HUES6 (cell line): ENCODE measurements around the gene DSCAM.

ENCODE experiments used
- H3K27ac ChIP-seq: 2 replicates; pipeline ENCODE4 v1.7.0; 2013; ENCODE audit warnings: low read depth, mild to moderate bottlenecking, low read length, inconsistent platforms
- H3K27me3 ChIP-seq: 2 replicates; pipeline ENCODE4 v1.6.1; 2013; ENCODE audit warnings: low read length; ENCODE audit not compliant: control insufficient read depth, insufficient read depth
- H3K36me3 ChIP-seq: 2 replicates; pipeline ENCODE4 v1.6.1; 2013; ENCODE audit warnings: low read length; ENCODE audit not compliant: control insufficient read depth, insufficient read depth
- H3K4me1 ChIP-seq: 2 replicates; pipeline ENCODE4 v1.6.1; 2013; ENCODE audit warnings: low read length; ENCODE audit not compliant: control insufficient read depth, insufficient read depth
- H3K4me3 ChIP-seq: 2 replicates; pipeline ENCODE4 v1.5.1; 2013; ENCODE audit warnings: low read depth, low read length
- H3K9ac ChIP-seq: one replicate; pipeline ENCODE4 v1.6.1; 2013; ENCODE audit warnings: mild to moderate bottlenecking, low read length
- H3K9me3 ChIP-seq: 2 replicates; pipeline ENCODE4 v1.6.1; 2013; ENCODE audit warnings: low read depth, low read length; ENCODE audit not compliant: control insufficient read depth, insufficient read depth

DSCAM gene

DNA sequence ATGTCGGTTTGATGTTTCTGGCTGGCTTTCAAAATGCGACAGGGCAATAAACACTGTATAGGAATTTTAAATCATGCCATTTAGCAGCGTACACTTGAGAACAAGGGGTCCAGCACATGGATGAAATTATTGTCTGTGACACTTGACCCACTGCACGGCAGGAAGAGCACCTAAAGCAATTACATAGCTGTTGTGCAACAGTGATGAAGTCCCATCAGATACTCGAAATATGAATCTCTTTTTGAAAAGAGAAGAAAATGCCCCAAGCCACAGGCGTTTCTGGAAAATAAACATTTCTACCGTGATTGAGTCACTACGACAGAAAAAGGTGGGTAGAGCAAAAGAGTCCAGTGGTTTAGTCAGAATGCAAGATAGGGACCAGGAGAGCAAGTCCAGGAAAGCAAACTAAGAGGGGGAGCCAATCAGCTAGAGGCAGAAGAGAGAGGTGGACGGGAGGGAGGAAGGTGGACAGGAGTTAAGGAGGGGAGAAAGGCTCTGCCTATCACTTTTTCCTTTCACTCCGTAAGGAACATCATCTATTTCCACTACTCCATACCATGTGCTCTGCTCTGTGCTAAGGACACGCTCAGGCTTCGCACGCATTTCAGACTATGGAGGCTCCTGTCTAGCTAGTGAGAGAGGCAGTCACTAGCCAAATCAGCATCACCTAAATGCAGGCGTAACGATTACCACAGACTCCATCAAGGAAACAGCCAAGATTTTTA lies 6.4 kb downstream of the DSCAM start:
- H3K36me3 ChIP-seq = no peaks in the 10 kb centered on the region
- H3K27me3 ChIP-seq = peaks cover 53% of the 10 kb centered on the region
- peaks cover 6% of the 10 kb centered on the region; the same call in 1 of the 2 replicates for H3K4me1 ChIP-seq
- no peaks in the 10 kb centered on the region for H3K9me3 ChIP-seq
- no peak overlapping the region for H3K9ac ChIP-seq
- H3K4me3 ChIP-seq = no peak overlapping the region
- H3K27ac ChIP-seq = no peak overlapping the region

DNA sequence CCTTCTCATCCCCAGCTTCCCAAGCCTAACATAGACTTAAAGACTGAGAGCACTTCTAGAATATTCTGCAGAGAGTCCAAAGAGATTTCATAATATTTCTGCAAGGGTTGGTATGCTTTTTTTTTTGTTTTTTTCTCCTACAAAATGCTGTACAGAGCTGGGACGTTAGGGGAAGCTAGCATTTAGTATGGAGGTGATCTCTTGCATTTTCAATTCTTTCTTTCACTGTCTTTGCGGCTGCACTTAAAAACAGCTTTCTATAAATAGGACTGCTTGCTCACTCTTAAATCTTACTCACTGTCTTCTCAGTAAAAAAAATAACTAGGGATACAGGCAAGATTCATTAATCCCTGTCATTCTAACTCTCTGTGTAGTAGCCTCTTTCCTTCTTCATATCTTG lies 7.4 kb downstream of the DSCAM start:
- H3K27me3 ChIP-seq = peaks cover 42% of the 10 kb centered on the region
- no peak overlapping the region for H3K27ac ChIP-seq
- H3K36me3 ChIP-seq = no peaks in the 10 kb centered on the region
- H3K4me3 ChIP-seq = no peak overlapping the region
- 0 out of 2 replicates have a peak, but pooled peaks cover 2% of the 10 kb centered on the region for H3K4me1 ChIP-seq
- H3K9me3 ChIP-seq = no peaks in the 10 kb centered on the region
- H3K9ac ChIP-seq = no peak overlapping the region

DNA sequence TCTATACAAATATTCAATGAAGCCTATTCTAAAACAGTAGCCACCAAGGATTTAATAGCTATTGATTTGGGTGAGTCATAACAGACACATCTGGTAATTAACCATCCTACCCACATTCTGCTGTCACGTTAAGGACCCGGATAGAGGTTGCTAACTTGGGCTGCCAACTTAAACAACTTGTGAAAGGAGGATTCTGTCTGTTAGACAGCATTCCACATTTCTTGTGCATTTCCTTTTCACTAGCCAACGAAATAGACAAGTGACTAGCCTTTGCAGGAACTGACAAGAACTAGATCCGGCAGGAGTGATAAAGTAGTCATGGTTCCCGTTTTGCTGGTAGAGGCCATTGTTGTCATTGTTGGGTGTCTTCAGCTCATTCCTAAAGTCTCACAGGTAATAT lies 9.5 kb downstream of the DSCAM start:
- 0 out of 2 replicates have a peak, but pooled peaks cover 2% of the 10 kb centered on the region for H3K4me1 ChIP-seq
- H3K9ac ChIP-seq = no peak overlapping the region
- no peak overlapping the region for H3K27ac ChIP-seq
- no peaks in the 10 kb centered on the region for H3K36me3 ChIP-seq
- H3K9me3 ChIP-seq = no peaks in the 10 kb centered on the region
- H3K27me3 ChIP-seq = peaks cover 32% of the 10 kb centered on the region
- H3K4me3 ChIP-seq = no peak overlapping the region

DNA sequence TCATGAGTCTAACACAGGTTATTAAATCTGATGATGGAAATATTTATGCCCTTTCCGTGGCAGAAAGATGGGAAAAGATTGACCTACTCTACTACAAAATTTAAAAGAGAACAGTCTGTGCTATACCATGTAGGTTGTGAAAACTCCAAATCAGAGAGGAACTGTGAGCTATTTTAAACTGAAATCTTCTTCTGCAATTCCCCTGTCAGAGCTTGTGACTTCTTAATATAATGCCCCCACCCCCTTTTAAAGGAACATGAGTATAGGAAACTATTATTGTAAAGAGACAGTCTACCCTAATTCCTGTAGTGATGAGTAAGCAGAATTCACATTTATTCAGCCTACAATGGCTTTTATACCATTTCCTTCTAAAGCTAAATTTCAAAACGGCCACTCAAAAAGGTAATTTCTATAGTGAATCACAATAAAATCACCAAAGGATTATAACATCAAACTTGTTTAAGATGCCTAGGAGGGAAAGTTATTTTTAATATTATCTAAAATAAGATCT lies 11.7 kb downstream of the DSCAM start:
- H3K4me1 ChIP-seq = no peaks in the 10 kb centered on the region
- H3K4me3 ChIP-seq = no peak overlapping the region
- H3K9me3 ChIP-seq = no peaks in the 10 kb centered on the region
- H3K9ac ChIP-seq = no peak overlapping the region
- no peaks in the 10 kb centered on the region for H3K36me3 ChIP-seq
- H3K27me3 ChIP-seq = peaks cover 10% of the 10 kb centered on the region
- H3K27ac ChIP-seq = no peak overlapping the region

DNA sequence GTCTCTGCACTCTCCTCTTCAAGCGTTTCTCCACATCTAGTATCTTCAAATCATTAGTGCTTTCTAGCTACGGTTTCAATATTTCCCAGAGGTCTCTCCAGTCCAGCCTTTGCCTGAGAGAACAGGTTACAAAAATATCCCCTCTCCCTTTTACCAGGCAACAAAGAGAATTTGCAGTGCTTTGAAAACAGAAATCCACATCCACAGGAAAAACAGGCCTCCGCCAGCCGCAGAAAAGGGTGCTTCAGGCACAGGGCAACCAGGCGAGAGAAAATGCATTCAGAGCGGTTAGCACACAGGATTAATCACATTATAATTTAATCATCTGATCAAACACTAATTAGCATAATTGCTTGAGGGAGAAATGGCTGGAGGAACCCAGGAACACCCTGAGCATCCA lies 13.8 kb downstream of the DSCAM start:
- H3K27me3 ChIP-seq = peaks cover 1% of the 10 kb centered on the region; the same call in 1 of the 2 replicates
- no peak overlapping the region for H3K4me3 ChIP-seq
- H3K36me3 ChIP-seq = no peaks in the 10 kb centered on the region
- no peaks in the 10 kb centered on the region for H3K9me3 ChIP-seq
- no peak overlapping the region for H3K27ac ChIP-seq
- H3K4me1 ChIP-seq = no peaks in the 10 kb centered on the region
- no peak overlapping the region for H3K9ac ChIP-seq

DNA sequence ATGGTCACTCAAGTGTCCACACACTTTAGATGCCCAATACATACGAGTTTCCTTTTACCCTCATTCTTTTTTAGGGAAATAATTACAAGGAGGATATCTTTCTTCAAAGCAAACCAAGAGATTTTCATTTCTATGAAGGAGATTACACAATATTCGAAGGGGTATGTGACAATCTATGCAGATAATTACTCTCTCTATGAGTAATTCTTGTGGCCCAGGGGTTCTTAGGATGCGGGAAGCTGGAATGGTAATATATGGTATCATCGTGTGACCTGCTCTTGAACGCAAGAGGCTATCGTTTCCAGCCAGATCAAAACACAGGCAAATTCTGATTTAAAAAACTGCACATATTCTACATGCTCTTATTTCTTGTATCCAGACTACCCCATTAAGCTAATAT lies 14.6 kb downstream of the DSCAM start:
- H3K9ac ChIP-seq = no peak overlapping the region
- no peaks in the 10 kb centered on the region for H3K4me1 ChIP-seq
- H3K4me3 ChIP-seq = no peak overlapping the region
- H3K27me3 ChIP-seq = 0 out of 2 replicates have a peak, but pooled peaks cover 3% of the 10 kb centered on the region
- no peak overlapping the region for H3K27ac ChIP-seq
- H3K9me3 ChIP-seq = no peaks in the 10 kb centered on the region
- no peaks in the 10 kb centered on the region for H3K36me3 ChIP-seq

DNA sequence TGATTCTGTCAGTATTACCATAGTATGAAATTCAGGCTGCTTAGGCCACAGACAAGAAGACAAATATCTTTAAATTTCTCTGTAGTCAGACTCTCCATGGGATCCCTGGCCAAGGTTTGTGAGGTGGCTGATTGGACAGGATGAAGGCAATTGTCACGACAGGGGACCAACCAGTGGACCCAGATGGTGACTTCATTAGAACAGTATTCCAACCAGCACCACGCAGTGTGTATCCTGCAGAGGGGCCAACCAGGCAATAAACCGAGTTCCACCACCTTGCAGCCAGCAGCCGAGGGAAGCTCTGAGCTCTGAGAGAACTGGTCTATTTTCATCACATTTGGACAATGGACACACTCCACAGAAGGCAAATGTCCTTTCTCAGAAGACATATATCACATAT lies 16.1 kb downstream of the DSCAM start:
- 0 out of 2 replicates have a peak, but pooled peaks cover 3% of the 10 kb centered on the region for H3K27me3 ChIP-seq
- no peaks in the 10 kb centered on the region for H3K36me3 ChIP-seq
- no peak overlapping the region for H3K27ac ChIP-seq
- no peak overlapping the region for H3K4me3 ChIP-seq
- H3K9me3 ChIP-seq = no peaks in the 10 kb centered on the region
- no peaks in the 10 kb centered on the region for H3K4me1 ChIP-seq
- H3K9ac ChIP-seq = no peak overlapping the region

DNA sequence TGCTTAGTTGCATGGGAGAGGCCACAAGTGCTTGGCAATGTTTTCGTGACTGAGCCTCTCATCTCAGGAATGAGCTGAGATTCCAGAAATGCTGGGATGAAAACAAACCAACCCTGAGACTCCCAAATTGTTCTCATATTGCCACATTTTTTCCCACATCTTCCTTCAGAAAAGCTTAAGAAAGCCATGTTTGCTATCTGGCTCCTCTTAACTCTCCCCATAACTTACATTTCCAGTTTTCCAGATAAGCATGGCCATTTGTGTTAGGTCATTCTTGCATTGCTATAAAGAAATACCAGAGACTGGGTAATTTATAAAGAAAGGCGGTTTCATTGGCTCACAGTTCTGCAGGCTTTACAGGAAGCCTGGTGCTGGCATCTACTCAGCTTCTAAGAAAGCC lies 17.2 kb downstream of the DSCAM start:
- Histone ChIP-seq H3K4me1 (no peaks in the 10 kb centered on the region), H3K9me3 (no peaks in the 10 kb centered on the region), H3K27ac (no peak overlapping the region), H3K4me3 (no peak overlapping the region), H3K9ac (no peak overlapping the region), H3K27me3 (0 out of 2 replicates have a peak, but pooled peaks cover 3% of the 10 kb centered on the region), H3K36me3 (no peaks in the 10 kb centered on the region)

DNA sequence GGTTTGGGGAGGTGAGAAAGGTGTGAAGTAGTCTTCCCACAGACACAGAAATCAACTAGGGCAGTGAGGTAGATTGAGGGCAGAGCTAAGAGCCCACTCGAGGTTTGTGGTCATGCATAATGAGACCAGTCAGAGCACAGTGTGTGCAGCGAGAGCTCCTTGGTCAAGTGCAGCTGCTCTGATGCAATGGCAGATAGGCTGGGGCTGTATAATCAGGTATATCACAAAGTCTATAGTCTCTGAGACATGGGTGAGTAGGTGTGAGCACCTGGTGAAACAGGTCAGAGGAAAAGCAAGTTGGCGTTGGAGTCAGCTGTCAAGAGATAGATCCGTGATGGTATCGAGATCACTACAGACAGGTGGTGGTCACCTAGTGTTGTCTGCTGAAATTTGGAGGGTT lies 17.6 kb downstream of the DSCAM start:
- Histone ChIP-seq H3K4me1 (no peaks in the 10 kb centered on the region), H3K27me3 (0 out of 2 replicates have a peak, but pooled peaks cover 3% of the 10 kb centered on the region), H3K36me3 (no peaks in the 10 kb centered on the region), H3K9ac (no peak overlapping the region), H3K27ac (no peak overlapping the region), H3K9me3 (no peaks in the 10 kb centered on the region), H3K4me3 (no peak overlapping the region)

DNA sequence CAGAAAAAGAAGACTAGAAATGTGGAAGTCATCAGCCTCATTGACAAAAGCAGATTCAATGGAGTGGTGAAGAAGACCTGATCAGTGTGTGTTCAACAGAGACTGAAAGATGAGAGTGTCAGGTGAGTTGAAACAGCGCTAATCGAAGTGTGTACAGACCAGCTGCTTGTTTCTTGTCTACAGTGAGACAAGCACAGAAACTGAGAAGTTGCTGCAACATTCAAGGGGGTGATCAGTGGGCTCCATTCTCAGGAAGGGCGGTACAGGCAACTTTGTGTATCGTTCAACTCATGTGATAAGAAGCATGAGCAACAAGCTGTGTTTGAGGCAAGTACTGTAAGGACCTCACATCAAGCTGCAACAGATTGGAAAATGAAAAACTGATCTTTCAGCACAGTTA lies 19.4 kb downstream of the DSCAM start:
- Histone ChIP-seq H3K27me3 (0 out of 2 replicates have a peak, but pooled peaks cover 3% of the 10 kb centered on the region), H3K36me3 (no peaks in the 10 kb centered on the region)

DNA sequence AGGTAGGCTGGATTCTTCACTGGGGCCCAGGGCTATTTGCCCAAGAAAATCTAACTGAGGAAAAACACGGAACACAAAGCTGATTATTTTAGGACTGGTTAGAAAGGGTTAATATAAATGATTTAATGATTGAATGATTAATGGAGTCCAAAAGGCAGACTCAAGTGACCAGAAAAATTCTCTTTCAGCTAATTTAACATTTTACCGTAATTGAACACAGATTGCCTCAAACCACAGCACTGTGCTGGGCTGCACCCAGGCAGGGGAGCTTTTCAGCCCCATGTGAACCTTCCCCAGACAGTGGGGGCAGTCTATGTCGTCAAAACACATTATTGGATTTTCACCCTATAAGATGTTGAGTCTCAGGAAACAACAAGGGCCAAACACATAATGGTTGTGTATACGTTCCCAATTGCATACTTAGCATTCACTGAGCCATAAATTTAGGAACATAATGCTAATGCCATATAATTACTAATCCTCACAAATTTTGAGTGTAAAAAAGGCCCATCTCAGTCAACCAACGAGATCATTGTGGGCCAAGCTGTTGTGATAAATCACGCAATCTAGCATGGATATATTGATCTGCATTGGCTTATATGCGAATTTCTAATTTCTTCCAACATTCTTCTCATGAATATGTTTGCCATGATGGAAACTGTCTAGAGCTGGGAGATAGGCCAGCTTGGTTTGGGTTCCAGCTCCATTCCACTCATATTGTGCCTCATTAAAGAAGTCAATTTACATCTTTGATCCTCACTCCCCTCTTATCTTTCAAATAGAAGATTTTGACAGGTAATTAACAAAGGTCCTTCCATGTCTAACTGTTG lies 27.7 kb downstream of the DSCAM start:
- H3K27me3 ChIP-seq = no peaks in the 10 kb centered on the region
- no peak overlapping the region for H3K9ac ChIP-seq
- H3K4me1 ChIP-seq = peaks cover 2% of the 10 kb centered on the region; the same call in 1 of the 2 replicates
- no peaks in the 10 kb centered on the region for H3K9me3 ChIP-seq
- H3K27ac ChIP-seq = no peak overlapping the region
- no peaks in the 10 kb centered on the region for H3K36me3 ChIP-seq
- H3K4me3 ChIP-seq = no peak overlapping the region

More for the DNA sequence above, 19.4 kb downstream of the DSCAM start:
- H3K27ac ChIP-seq = no peak overlapping the region
- no peaks in the 10 kb centered on the region for H3K9me3 ChIP-seq
- no peak overlapping the region for H3K4me3 ChIP-seq
- H3K4me1 ChIP-seq = no peaks in the 10 kb centered on the region
- H3K9ac ChIP-seq = no peak overlapping the region
